ENCODE results near the gene ENSA. TPM values are rescaled to one million over a fixed set of nuclear protein-coding genes. Genes with fewer than 3 reads are reported as not detected.
"Not testable (repeated sequence)": the region's sequence is repeated elsewhere in the genome, so short reads cannot be mapped to it uniquely, and the experiment has no call there.

ENSA gene
- total RNA-seq, 2 donors from 2014 or later = 133 to 201 TPM

DNA sequence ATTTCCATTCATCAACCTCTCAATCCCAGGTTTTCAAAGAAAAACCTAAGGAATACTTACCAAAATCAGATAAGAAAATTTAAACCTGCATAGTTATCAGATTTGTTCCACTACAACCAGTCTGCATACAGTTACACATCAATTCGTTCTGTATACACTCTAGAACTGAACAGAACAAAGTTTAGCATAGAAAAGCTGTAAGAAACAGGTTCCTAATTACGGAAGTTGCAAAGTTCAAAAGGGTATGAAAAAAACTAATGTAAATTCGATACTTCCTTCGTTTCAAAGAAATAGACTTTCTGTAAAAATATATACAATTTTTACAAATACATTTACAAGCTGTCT is 53.1 kb downstream of the ENSA start:
- H3K4me1 ChIP-seq (replicated peaks) = peaks cover 9% of the 10 kb centered on the region
- no peak for DNase-seq (ENCODE audit: low spot score)
- peak overlapping the region; percentile 98 to 100 for H3K27ac ChIP-seq
- no peaks in the 10 kb centered on the region for H3K36me3 ChIP-seq
- TF ChIP-seq CTCF (IDR thresholded peaks at IDR 0.05) (no peak), POLR2AphosphoS5 (IDR thresholded peaks at IDR 0.05) (no peak), POLR2A (IDR thresholded peaks at IDR 0.05) (no peak)
- no peaks in the 10 kb centered on the region for H3K27me3 ChIP-seq (replicated peaks; ENCODE audit: insufficient read depth)
- no peaks in the 10 kb centered on the region for H3K9me3 ChIP-seq
- intact Hi-C loops (cut with DNase I) = loop anchor here (5.0 kb wide), 1 partner anchor 51 kb away; the partner anchor contains the start of gene ENSA
- WGBS = 2% methylated on average over 4 of the region's 4 CpGs
- peak overlapping the region; percentile 88 to 93 for H3K4me3 ChIP-seq

- Histone ChIP-seq H3K27ac (peak overlapping the region; percentile 98 to 100), H3K4me3 (peak overlapping the region; percentile 88 to 93), H3K36me3 (no peaks in the 10 kb centered on the region), H3K27me3 (replicated peaks; ENCODE audit: insufficient read depth) (no peaks in the 10 kb centered on the region), H3K4me1 (replicated peaks) (peaks cover 9% of the 10 kb centered on the region), H3K9me3 (no peaks in the 10 kb centered on the region)
- 3% methylated on average over 1 of the region's 1 CpG for WGBS
- DNase-seq (ENCODE audit: low spot score) = no peak
- TF ChIP-seq CTCF (IDR thresholded peaks at IDR 0.05) (no peak), POLR2A (IDR thresholded peaks at IDR 0.05) (peak; percentile 31), POLR2AphosphoS5 (IDR thresholded peaks at IDR 0.05) (peak; percentile 87)
- intact Hi-C loops (cut with DNase I) = loop anchor here (5.0 kb wide), 1 partner anchor 52 kb away; the partner anchor contains the start of gene ENSA
Observed at GRCh38 chr1:150575518-150576366, 53.7 kb downstream of the ENSA start.

- peak overlapping the region; percentile 98 to 100 for H3K27ac ChIP-seq
Observed at GRCh38 chr1:150575072-150575489, 54.3 kb downstream of the ENSA start.

DNA sequence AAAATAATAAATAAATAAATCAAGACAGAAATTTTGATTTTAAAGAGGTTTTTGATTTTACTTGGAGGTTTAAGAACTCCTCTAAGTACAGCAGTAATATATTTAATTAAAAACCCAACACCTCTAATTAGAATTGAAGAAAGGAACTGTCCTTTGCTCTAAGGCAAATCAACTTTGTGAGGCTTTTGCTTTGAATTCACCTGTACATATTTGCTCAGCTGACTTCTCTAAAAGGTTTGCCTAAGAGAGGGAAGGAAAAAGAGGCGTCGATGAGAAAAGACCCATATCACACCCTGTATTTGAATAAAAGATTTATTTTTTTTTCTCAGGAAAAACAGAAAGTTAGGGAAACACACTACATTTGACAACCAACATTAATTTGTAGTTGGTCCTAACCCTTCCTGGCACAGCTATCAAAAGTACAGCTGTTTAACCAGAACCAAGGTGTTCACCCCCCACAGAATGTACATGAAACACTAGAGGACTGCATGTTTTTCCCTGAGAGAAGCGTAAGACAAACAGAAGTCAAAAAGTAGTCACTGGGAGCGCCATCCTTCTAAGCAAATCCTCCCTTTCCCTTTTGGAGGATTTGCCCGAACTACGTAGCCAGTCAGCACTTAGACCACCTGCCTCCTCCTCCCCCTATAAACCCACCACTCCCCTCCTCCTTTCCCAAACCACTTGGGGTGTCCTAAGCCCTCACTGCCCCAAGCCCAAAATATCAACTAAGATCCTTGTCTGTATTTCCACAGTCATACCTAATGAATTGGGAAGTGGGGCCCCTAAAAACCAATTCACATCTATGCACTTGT is 54.9 kb downstream of the ENSA start:
- H3K9me3 ChIP-seq = no peaks in the 10 kb centered on the region
- TF ChIP-seq POLR2AphosphoS5 (IDR thresholded peaks at IDR 0.05) = no peak
- TF ChIP-seq CTCF (IDR thresholded peaks at IDR 0.05) = no peak
- no peak for TF ChIP-seq POLR2A (IDR thresholded peaks at IDR 0.05)
- intact Hi-C loops (cut with DNase I) = loop anchor here (5.0 kb wide), 1 partner anchor 53 kb away; the partner anchor contains the start of gene ENSA
- no peaks in the 10 kb centered on the region for H3K27me3 ChIP-seq (replicated peaks; ENCODE audit: insufficient read depth)
- no peaks in the 10 kb centered on the region for H3K36me3 ChIP-seq
- H3K4me3 ChIP-seq = peak overlapping the region in 1 of 2 donors; percentile 93
- WGBS = 31% methylated on average over 6 of the region's 6 CpGs
- no peak for DNase-seq (ENCODE audit: low spot score)
- peaks cover 9% of the 10 kb centered on the region for H3K4me1 ChIP-seq (replicated peaks)
- H3K27ac ChIP-seq = peak overlapping the region; percentile 98 to 100

More at GRCh38 chr1:150575072-150575489, 54.3 kb downstream of the ENSA start:
- H3K4me3 ChIP-seq = peak overlapping the region in 1 of 2 donors; percentile 93
- H3K36me3 ChIP-seq = no peaks in the 10 kb centered on the region
- 27% methylated on average over 4 of the region's 4 CpGs for WGBS
- TF ChIP-seq POLR2AphosphoS5 (IDR thresholded peaks at IDR 0.05) = no peak
- H3K9me3 ChIP-seq = no peaks in the 10 kb centered on the region
- H3K4me1 ChIP-seq (replicated peaks) = peaks cover 9% of the 10 kb centered on the region
- intact Hi-C loops (cut with DNase I) = loop anchor here (5.0 kb wide), 1 partner anchor 52 kb away; the partner anchor contains the start of gene ENSA
- no peak for DNase-seq (ENCODE audit: low spot score)
- no peaks in the 10 kb centered on the region for H3K27me3 ChIP-seq (replicated peaks; ENCODE audit: insufficient read depth)

- Histone ChIP-seq H3K4me1 (replicated peaks) (peaks cover 12% of the 10 kb centered on the region), H3K27ac (peak overlapping the region; percentile 98 to 100)
- H3K36me3 ChIP-seq; H3K9me3 ChIP-seq; H3K4me3 ChIP-seq; intact Hi-C loops (cut with DNase I); DNase-seq (ENCODE audit: low spot score); H3K27me3 ChIP-seq (replicated peaks; ENCODE audit: insufficient read depth): not testable (repeated sequence)
- 84% methylated on average over 13 of the region's 13 CpGs for WGBS
Observed at GRCh38 chr1:150573648-150574071, 55.8 kb downstream of the ENSA start.

Data from prostate gland (tissue), 2 donors.